ENCODE data around the gene IL1R2.

DNA sequence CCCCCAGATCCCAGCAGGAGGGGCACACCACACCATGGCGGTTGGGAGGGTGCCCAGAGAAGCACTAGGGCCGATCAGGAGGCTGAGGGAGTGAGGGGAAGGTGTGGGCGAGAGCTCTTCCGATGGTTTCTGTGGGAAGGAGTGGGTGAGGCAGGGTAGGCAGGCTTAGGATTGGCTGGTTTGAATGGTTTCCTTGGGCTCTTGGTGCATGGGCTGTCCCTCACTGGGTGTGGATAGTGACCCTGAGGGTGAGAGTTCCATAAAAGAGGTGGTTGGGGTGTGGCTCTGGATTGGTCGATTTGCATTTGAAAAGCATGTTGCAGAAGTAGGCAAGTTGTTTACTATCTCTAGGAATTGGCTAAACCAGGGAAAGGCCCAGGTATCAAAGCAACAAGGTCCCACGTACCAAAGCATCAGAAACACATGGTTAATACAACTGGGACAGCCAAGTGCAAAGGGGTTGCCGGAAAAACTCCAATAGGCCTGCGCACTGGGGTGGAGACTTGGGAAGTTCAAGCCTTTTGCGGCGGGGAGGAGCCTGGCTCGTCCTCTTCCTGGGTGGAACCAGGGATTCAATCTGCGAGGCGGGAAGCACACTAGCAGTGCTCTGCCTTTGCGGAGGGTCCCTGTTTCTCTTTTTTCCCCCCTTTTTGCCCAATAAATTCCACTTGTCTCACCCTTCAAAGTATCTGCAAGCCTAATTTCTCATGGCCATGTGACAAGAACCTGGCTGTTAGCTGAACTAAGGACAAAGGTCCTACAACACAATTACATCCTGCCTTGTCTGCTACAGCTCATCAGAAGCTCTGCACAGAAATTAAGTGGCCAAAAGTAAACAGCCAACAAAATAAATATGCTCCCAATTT lies 43.2 kb downstream of the IL1R2 start:
- TF ChIP-seq, protein P1, sequence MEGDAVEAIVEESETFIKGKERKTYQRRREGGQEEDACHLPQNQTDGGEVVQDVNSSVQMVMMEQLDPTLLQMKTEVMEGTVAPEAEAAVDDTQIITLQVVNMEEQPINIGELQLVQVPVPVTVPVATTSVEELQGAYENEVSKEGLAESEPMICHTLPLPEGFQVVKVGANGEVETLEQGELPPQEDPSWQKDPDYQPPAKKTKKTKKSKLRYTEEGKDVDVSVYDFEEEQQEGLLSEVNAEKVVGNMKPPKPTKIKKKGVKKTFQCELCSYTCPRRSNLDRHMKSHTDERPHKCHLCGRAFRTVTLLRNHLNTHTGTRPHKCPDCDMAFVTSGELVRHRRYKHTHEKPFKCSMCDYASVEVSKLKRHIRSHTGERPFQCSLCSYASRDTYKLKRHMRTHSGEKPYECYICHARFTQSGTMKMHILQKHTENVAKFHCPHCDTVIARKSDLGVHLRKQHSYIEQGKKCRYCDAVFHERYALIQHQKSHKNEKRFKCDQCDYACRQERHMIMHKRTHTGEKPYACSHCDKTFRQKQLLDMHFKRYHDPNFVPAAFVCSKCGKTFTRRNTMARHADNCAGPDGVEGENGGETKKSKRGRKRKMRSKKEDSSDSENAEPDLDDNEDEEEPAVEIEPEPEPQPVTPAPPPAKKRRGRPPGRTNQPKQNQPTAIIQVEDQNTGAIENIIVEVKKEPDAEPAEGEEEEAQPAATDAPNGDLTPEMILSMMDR (IDR thresholded peaks at IDR 0.05 in 4 of 5, conservative IDR thresholded peaks at IDR 0.05 in 1 of 5): no peak
- no peak for TF ChIP-seq POLR2A (IDR thresholded peaks at IDR 0.05)

Data from gastrocnemius medialis (tissue), 4 donors.